ENCODE data around the gene NCS1.
A peak's percentile ranks its signal among the peaks of the same experiment; 100 is the strongest.

Gene NCS1

DNA sequence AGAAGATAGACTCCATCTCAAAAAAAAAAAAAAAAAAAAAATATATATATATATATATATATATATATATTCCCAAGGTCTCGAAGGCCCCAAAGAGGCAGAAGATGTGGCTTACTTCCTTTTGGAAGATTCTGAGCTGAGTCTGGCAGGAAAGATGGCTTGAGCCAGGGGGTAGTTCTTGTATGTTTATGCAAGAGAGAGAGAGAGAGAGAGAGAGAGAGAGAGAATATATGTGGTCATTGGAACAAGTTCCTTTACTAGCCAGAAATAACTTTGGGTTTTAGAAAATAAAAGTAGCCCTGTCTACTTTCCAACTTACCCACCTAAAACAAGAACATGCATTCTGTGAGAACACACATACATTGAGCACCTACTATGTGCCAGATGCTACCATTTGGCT, 17.6 kb downstream of the NCS1 start:
- Histone ChIP-seq H3K36me3 (ENCODE audit: insufficient read depth, low read depth, low read length) (no peaks in the 10 kb centered on the region), H3K4me3 (ENCODE audit: low read length) (no peak overlapping the region), H3K27ac (ENCODE audit: low read length) (no peak overlapping the region), H3K9ac (ENCODE audit: low read depth, low read length) (no peak overlapping the region), H3K27me3 (ENCODE audit: insufficient read depth, low read length) (no peaks in the 10 kb centered on the region), H3K4me1 (ENCODE audit: insufficient read depth, low read length) (peaks cover 23% of the 10 kb centered on the region; the same call in 1 of the 2 replicates), H3K9me3 (ENCODE audit: insufficient read depth, low read depth, low read length) (no peaks in the 10 kb centered on the region)

GRCh38 chr9:130191068-130191748, 19.0 kb downstream of the NCS1 start:
- peaks cover 12% of the 10 kb centered on the region; the same call in 1 of the 2 replicates for H3K4me1 ChIP-seq (ENCODE audit: insufficient read depth, low read length)
- no peak overlapping the region for H3K4me3 ChIP-seq (ENCODE audit: low read length)
- H3K9ac ChIP-seq (ENCODE audit: low read depth, low read length) = no peak overlapping the region
- H3K36me3 ChIP-seq (ENCODE audit: insufficient read depth, low read depth, low read length) = no peaks in the 10 kb centered on the region
- H3K27me3 ChIP-seq (ENCODE audit: insufficient read depth, low read length) = no peaks in the 10 kb centered on the region
- no peak overlapping the region for H3K27ac ChIP-seq (ENCODE audit: low read length)
- H3K9me3 ChIP-seq (ENCODE audit: insufficient read depth, low read depth, low read length) = no peaks in the 10 kb centered on the region

DNA sequence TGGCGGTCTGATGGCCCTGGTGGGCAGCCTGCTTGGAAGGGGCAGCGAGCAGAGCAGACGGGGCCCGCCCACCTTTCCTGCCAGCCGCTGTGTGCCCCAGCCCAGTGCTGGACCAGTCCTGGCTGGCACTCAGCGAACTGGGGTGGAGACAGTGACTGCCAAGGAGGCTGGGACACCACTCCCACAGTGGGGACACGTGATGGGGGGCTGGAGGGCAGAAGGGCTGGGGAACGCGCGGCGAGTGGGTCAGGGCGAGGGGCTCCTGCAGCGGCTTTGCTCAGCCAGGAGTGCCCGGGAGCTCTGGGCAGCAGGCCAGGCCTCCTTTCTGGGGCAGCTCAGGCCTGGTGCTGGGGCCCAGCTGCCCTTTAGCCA, 19.5 kb downstream of the NCS1 start:
- no peak overlapping the region for H3K27ac ChIP-seq (ENCODE audit: low read length)
- no peak overlapping the region for H3K9ac ChIP-seq (ENCODE audit: low read depth, low read length)
- no peaks in the 10 kb centered on the region for H3K36me3 ChIP-seq (ENCODE audit: insufficient read depth, low read depth, low read length)
- H3K27me3 ChIP-seq (ENCODE audit: insufficient read depth, low read length) = no peaks in the 10 kb centered on the region
- H3K9me3 ChIP-seq (ENCODE audit: insufficient read depth, low read depth, low read length) = no peaks in the 10 kb centered on the region
- no peak overlapping the region for H3K4me3 ChIP-seq (ENCODE audit: low read length)
- H3K4me1 ChIP-seq (ENCODE audit: insufficient read depth, low read length) = peaks cover 12% of the 10 kb centered on the region; the same call in 1 of the 2 replicates

DNA sequence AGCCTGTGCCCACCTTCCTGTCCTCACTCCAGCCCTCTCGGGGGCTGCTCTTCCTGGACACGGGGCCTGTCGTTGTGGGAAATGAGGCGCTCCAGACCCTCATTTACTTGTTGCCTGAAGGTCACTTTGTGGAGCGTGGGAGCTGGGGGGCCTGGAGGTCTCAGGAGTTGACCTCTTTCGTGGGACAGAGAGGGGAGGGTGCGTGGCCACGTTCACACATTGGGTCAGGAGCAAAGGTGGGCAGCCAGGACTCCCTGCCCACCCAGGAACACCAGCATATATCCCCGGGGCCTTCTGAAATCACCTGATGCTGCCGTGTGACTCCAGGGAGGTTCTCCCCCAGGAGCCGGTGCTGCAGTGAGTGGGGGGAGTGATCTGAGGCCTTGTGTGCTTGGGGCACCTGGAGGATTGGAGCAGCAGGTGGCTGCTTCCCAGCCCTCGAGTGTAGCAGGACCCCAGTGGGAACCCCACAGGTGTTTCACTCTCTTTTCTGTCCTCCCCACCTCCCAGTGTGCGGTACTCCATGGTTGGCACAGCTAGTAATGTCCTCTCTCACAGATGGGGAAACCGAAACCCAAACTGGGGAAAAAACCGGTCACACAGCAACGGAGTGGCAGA, 20.3 kb downstream of the NCS1 start:
- no peaks in the 10 kb centered on the region for H3K36me3 ChIP-seq (ENCODE audit: insufficient read depth, low read depth, low read length)
- H3K9ac ChIP-seq (ENCODE audit: low read depth, low read length) = 0 out of 2 replicates have a peak overlapping the region, but pooled peaks have one; percentile 42
- no peaks in the 10 kb centered on the region for H3K9me3 ChIP-seq (ENCODE audit: insufficient read depth, low read depth, low read length)
- peaks cover 10% of the 10 kb centered on the region; the same call in 1 of the 2 replicates for H3K4me1 ChIP-seq (ENCODE audit: insufficient read depth, low read length)
- no peak overlapping the region for H3K27ac ChIP-seq (ENCODE audit: low read length)
- H3K4me3 ChIP-seq (ENCODE audit: low read length) = no peak overlapping the region
- no peaks in the 10 kb centered on the region for H3K27me3 ChIP-seq (ENCODE audit: insufficient read depth, low read length)

- no peaks in the 10 kb centered on the region for H3K36me3 ChIP-seq (ENCODE audit: insufficient read depth, low read depth, low read length)
- H3K9ac ChIP-seq (ENCODE audit: low read depth, low read length) = 0 out of 2 replicates have a peak overlapping the region, but pooled peaks have one; percentile 42
- no peak overlapping the region for H3K4me3 ChIP-seq (ENCODE audit: low read length)
- no peak overlapping the region for H3K27ac ChIP-seq (ENCODE audit: low read length)
- peaks cover 8% of the 10 kb centered on the region; the same call in 1 of the 2 replicates for H3K4me1 ChIP-seq (ENCODE audit: insufficient read depth, low read length)
- no peaks in the 10 kb centered on the region for H3K27me3 ChIP-seq (ENCODE audit: insufficient read depth, low read length)
- H3K9me3 ChIP-seq (ENCODE audit: insufficient read depth, low read depth, low read length) = no peaks in the 10 kb centered on the region
Observed at GRCh38 chr9:130193103-130193502, 20.9 kb downstream of the NCS1 start.

GRCh38 chr9:130193531-130194377, 21.6 kb downstream of the NCS1 start:
- Histone ChIP-seq H3K27ac (ENCODE audit: low read length) (peak overlapping the region; percentile 29), H3K36me3 (ENCODE audit: insufficient read depth, low read depth, low read length) (no peaks in the 10 kb centered on the region), H3K4me3 (ENCODE audit: low read length) (no peak overlapping the region), H3K4me1 (ENCODE audit: insufficient read depth, low read length) (peaks cover 8% of the 10 kb centered on the region; the same call in 1 of the 2 replicates), H3K9me3 (ENCODE audit: insufficient read depth, low read depth, low read length) (no peaks in the 10 kb centered on the region), H3K9ac (ENCODE audit: low read depth, low read length) (no peak overlapping the region), H3K27me3 (ENCODE audit: insufficient read depth, low read length) (no peaks in the 10 kb centered on the region)

GRCh38 chr9:130194378-130194932, 22.3 kb downstream of the NCS1 start:
- H3K36me3 ChIP-seq (ENCODE audit: insufficient read depth, low read depth, low read length) = no peaks in the 10 kb centered on the region
- no peak overlapping the region for H3K9ac ChIP-seq (ENCODE audit: low read depth, low read length)
- no peaks in the 10 kb centered on the region for H3K9me3 ChIP-seq (ENCODE audit: insufficient read depth, low read depth, low read length)
- H3K27ac ChIP-seq (ENCODE audit: low read length) = peak overlapping the region; percentile 29
- no peak overlapping the region for H3K4me3 ChIP-seq (ENCODE audit: low read length)
- H3K27me3 ChIP-seq (ENCODE audit: insufficient read depth, low read length) = no peaks in the 10 kb centered on the region
- peaks cover 8% of the 10 kb centered on the region; the same call in 1 of the 2 replicates for H3K4me1 ChIP-seq (ENCODE audit: insufficient read depth, low read length)

GRCh38 chr9:130195638-130196037, 23.4 kb downstream of the NCS1 start:
- Histone ChIP-seq H3K4me1 (ENCODE audit: insufficient read depth, low read length) (peaks cover 8% of the 10 kb centered on the region; the same call in 1 of the 2 replicates), H3K9me3 (ENCODE audit: insufficient read depth, low read depth, low read length) (no peaks in the 10 kb centered on the region), H3K4me3 (ENCODE audit: low read length) (no peak overlapping the region), H3K9ac (ENCODE audit: low read depth, low read length) (no peak overlapping the region), H3K27me3 (ENCODE audit: insufficient read depth, low read length) (no peaks in the 10 kb centered on the region), H3K27ac (ENCODE audit: low read length) (no peak overlapping the region), H3K36me3 (ENCODE audit: insufficient read depth, low read depth, low read length) (no peaks in the 10 kb centered on the region)

- no peaks in the 10 kb centered on the region for H3K27me3 ChIP-seq (ENCODE audit: insufficient read depth, low read length)
- H3K36me3 ChIP-seq (ENCODE audit: insufficient read depth, low read depth, low read length) = no peaks in the 10 kb centered on the region
- H3K9me3 ChIP-seq (ENCODE audit: insufficient read depth, low read depth, low read length) = no peaks in the 10 kb centered on the region
- no peak overlapping the region for H3K9ac ChIP-seq (ENCODE audit: low read depth, low read length)
- no peak overlapping the region for H3K4me3 ChIP-seq (ENCODE audit: low read length)
- H3K4me1 ChIP-seq (ENCODE audit: insufficient read depth, low read length) = peaks cover 8% of the 10 kb centered on the region; the same call in 1 of the 2 replicates
- H3K27ac ChIP-seq (ENCODE audit: low read length) = no peak overlapping the region
Observed at GRCh38 chr9:130196643-130197042, 24.4 kb downstream of the NCS1 start.

- no peak overlapping the region for H3K27ac ChIP-seq (ENCODE audit: low read length)
- peaks cover 8% of the 10 kb centered on the region; the same call in 1 of the 2 replicates for H3K4me1 ChIP-seq (ENCODE audit: insufficient read depth, low read length)
- no peaks in the 10 kb centered on the region for H3K36me3 ChIP-seq (ENCODE audit: insufficient read depth, low read depth, low read length)
- no peak overlapping the region for H3K4me3 ChIP-seq (ENCODE audit: low read length)
- no peak overlapping the region for H3K9ac ChIP-seq (ENCODE audit: low read depth, low read length)
- no peaks in the 10 kb centered on the region for H3K27me3 ChIP-seq (ENCODE audit: insufficient read depth, low read length)
- no peaks in the 10 kb centered on the region for H3K9me3 ChIP-seq (ENCODE audit: insufficient read depth, low read depth, low read length)
Observed at GRCh38 chr9:130197386-130197785, 25.2 kb downstream of the NCS1 start.

- H3K9me3 ChIP-seq (ENCODE audit: insufficient read depth, low read depth, low read length) = no peaks in the 10 kb centered on the region
- peaks cover 8% of the 10 kb centered on the region; the same call in 1 of the 2 replicates for H3K4me1 ChIP-seq (ENCODE audit: insufficient read depth, low read length)
- no peak overlapping the region for H3K9ac ChIP-seq (ENCODE audit: low read depth, low read length)
- H3K4me3 ChIP-seq (ENCODE audit: low read length) = no peak overlapping the region
- H3K36me3 ChIP-seq (ENCODE audit: insufficient read depth, low read depth, low read length) = no peaks in the 10 kb centered on the region
- H3K27me3 ChIP-seq (ENCODE audit: insufficient read depth, low read length) = no peaks in the 10 kb centered on the region
- H3K27ac ChIP-seq (ENCODE audit: low read length) = no peak overlapping the region
Observed at GRCh38 chr9:130197888-130198287, 25.7 kb downstream of the NCS1 start.

All from iPS-20b (cell line).